ENCODE measurements around the gene ANKRD44. TPM values are rescaled to one million over a fixed set of nuclear protein-coding genes. Genes with fewer than 3 reads are reported as not detected.

Gene ANKRD44
- polyA plus RNA-seq, 2 of the 4 experiments (the other 2 are of a cell fraction), result 0.97 to 5.9 TPM

- no peak overlapping the region for H3K4me2 ChIP-seq
- H3K4me3 ChIP-seq, result no peak overlapping the region
- no peaks in the 10 kb centered on the region for H3K4me1 ChIP-seq
- no peak overlapping the region for H3K27ac ChIP-seq
- DNase-seq (ENCODE audit: low read depth in 1 of 2, low spot score in 1 of 2) (no peak), ATAC-seq (no peak), FAIRE-seq (no peak)
- TF ChIP-seq HDAC2 (IDR thresholded peaks at IDR 0.05) (no peak), ELK1 (IDR thresholded peaks at IDR 0.05; ENCODE audit: low read depth, low read length) (no peak), FOXS1 (CRISPR knock-in tag; IDR thresholded peaks at IDR 0.05) (no peak), FOSL2 (IDR thresholded peaks at IDR 0.05) (no peak), FOSL2 (CRISPR knock-in tag; IDR thresholded peaks at IDR 0.05) (no peak), MAFK (IDR thresholded peaks at IDR 0.05; ENCODE audit: partially characterized antibody) (no peak), HMGXB4 (CRISPR knock-in tag; IDR thresholded peaks at IDR 0.05; ENCODE audit: borderline replicate concordance) (no peak)
- WGBS (ENCODE audit: missing lambda C conversion rate), result 68% methylated on average over 3 of the region's 3 CpGs
- ChIA-PET POLR2A (no interaction called here), CTCF (no interaction called here)
- H3K9me3 ChIP-seq, result no peaks in the 10 kb centered on the region
Observed at GRCh38 chr2:197235711-197236110, 74.9 kb downstream of the ANKRD44 start.

- DNase-seq (ENCODE audit: low read depth in 1 of 2, low spot score in 1 of 2) (no peak), FAIRE-seq (no peak), ATAC-seq (no peak)
- H3K4me1 ChIP-seq, result no peaks in the 10 kb centered on the region
- TF ChIP-seq USF2 (IDR thresholded peaks at IDR 0.05), result no peak
- ChIA-PET CTCF (no interaction called here), POLR2A (no interaction called here)
- no peak overlapping the region for H3K4me2 ChIP-seq
- WGBS (ENCODE audit: missing lambda C conversion rate), result 90% methylated on average over 4 of the region's 4 CpGs
- H3K27ac ChIP-seq, result no peak overlapping the region
- H3K4me3 ChIP-seq, result no peak overlapping the region
- no peaks in the 10 kb centered on the region for H3K9me3 ChIP-seq
Observed at GRCh38 chr2:197234671-197235191, 75.8 kb downstream of the ANKRD44 start.

GRCh38 chr2:197233473-197233872 is 77.1 kb downstream of the ANKRD44 start:
- FAIRE-seq (no peak), DNase-seq (ENCODE audit: low read depth in 1 of 2, low spot score in 1 of 2) (no peak), ATAC-seq (no peak)
- CTCF ChIA-PET, result no interaction called here
- H3K4me3 ChIP-seq, result no peak overlapping the region
- no peak overlapping the region for H3K27ac ChIP-seq
- TF ChIP-seq NFE2L2 (conservative IDR thresholded peaks at IDR 0.05; ENCODE audit: low read length) (no peak), CEBPB (IDR thresholded peaks at IDR 0.05) (no peak), TP53 (CRISPR knock-in tag; IDR thresholded peaks at IDR 0.05) (no peak), MAFK (IDR thresholded peaks at IDR 0.05; ENCODE audit: partially characterized antibody) (no peak), HMGXB4 (CRISPR knock-in tag; IDR thresholded peaks at IDR 0.05; ENCODE audit: borderline replicate concordance) (no peak), POLR2AphosphoS2 (conservative IDR thresholded peaks at IDR 0.05; ENCODE audit: low read length) (no peak), RFX5 (IDR thresholded peaks at IDR 0.05) (no peak)
- no peaks in the 10 kb centered on the region for H3K9me3 ChIP-seq
- no peaks in the 10 kb centered on the region for H3K4me1 ChIP-seq
- no peak overlapping the region for H3K4me2 ChIP-seq
- POLR2A ChIA-PET, result no interaction called here

- Histone ChIP-seq H3K27ac (no peak overlapping the region), H3K9me3 (no peaks in the 10 kb centered on the region), H3K4me2 (no peak overlapping the region), H3K4me3 (no peak overlapping the region), H3K4me1 (0 out of 3 replicates have a peak, but pooled peaks cover 3% of the 10 kb centered on the region)
- ChIA-PET POLR2A (no interaction called here), CTCF (interaction anchor here (0.7 to 1.2 kb wide), 2 partner anchors 40 to 42 kb away, joined by 3 read pairs; no protein-coding TSS in a partner anchor)
- DNase-seq (ENCODE audit: low read depth in 1 of 2, low spot score in 1 of 2), result no peak
- FAIRE-seq, result no peak
- TF ChIP-seq TP53 (CRISPR knock-in tag; IDR thresholded peaks at IDR 0.05) (no peak), KDM1A (IDR thresholded peaks at IDR 0.05; ENCODE audit: low read depth) (no peak), RNF2 (IDR thresholded peaks at IDR 0.05; ENCODE audit: borderline replicate concordance, low read depth) (no peak), RAD21 (conservative IDR thresholded peaks at IDR 0.05 in 1 of 2, IDR thresholded peaks at IDR 0.05 in 1 of 2) (no peak), MYC (IDR thresholded peaks at IDR 0.05; ENCODE audit: borderline replicate concordance, low read length) (no peak), CHD2 (IDR thresholded peaks at IDR 0.05; ENCODE audit: low read length, partially characterized antibody) (no peak), ESRRA (IDR thresholded peaks at IDR 0.05; ENCODE audit: borderline replicate concordance, low read length) (no peak), CBX2 (IDR thresholded peaks at IDR 0.05; ENCODE audit: borderline replicate concordance, low read depth) (no peak), CBX8 (IDR thresholded peaks at IDR 0.05) (no peak), MAZ (IDR thresholded peaks at IDR 0.05; ENCODE audit: borderline replicate concordance, low read depth, low read length) (no peak)
- ATAC-seq, result no peak
- WGBS (ENCODE audit: missing lambda C conversion rate), result 67% methylated on average over 2 of the region's 2 CpGs
Observed at GRCh38 chr2:197232010-197232409, 78.6 kb downstream of the ANKRD44 start.

Data from A549 (cell line).